AG10803 (cell line): Measurements from ENCODE around the gene SESN3.

ENCODE experiments used
- DNase-seq: peaks from one replicate; pipeline ENCODE4 v3.0.0; 2010; ENCODE audit warnings: low read depth
- H3K4me3 ChIP-seq: 2 replicates; pipeline ENCODE4 v1.5.1; 2011; ENCODE audit warnings: mild to moderate bottlenecking, low read length, control low read depth
- TF ChIP-seq, protein P1 (sequence below): conservative IDR thresholded peaks from 2 replicates; pipeline ENCODE4 v1.5.1; 2011; ENCODE audit warnings: mild to moderate bottlenecking, low read length, control low read depth, inconsistent platforms

SESN3 gene

DNA sequence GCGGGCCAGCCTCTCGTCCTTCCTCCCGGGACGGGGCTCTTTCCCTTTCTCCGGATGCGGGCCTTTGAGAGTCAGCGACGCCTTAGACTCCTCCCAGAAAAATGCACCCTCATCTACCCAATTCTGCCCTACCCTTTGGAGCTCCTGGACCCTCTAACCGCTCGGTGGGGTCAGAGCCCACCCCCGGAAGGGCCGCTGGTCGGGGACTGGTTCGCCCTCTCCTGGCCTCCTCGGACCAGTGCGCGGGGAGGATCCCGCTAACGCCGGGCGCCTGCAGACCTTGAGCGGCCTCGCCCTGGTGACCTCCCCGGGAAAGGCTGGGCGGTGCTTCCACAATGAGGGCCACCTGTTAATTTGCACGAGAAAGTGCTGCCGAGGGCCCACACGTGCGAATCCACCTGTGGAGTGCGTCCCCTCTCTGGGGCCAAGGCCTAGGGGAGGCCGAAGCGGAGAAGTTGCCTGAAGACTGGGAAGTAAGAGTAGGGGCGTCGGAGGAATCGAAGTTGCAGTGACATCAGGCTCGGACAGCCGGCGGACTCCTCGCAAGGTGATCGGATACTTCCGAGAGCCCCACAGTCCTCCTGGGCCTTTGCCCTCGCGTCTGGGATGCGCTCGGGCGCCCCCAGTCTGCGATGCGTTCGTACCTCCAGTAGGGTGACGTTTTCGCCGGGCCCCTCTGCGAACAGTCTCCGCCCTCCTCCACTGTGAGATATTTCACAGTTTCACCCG lies 79.9 kb downstream of the SESN3 start:
- H3K4me3 ChIP-seq = peak overlapping the region; percentile 70
- TF ChIP-seq, protein P1, sequence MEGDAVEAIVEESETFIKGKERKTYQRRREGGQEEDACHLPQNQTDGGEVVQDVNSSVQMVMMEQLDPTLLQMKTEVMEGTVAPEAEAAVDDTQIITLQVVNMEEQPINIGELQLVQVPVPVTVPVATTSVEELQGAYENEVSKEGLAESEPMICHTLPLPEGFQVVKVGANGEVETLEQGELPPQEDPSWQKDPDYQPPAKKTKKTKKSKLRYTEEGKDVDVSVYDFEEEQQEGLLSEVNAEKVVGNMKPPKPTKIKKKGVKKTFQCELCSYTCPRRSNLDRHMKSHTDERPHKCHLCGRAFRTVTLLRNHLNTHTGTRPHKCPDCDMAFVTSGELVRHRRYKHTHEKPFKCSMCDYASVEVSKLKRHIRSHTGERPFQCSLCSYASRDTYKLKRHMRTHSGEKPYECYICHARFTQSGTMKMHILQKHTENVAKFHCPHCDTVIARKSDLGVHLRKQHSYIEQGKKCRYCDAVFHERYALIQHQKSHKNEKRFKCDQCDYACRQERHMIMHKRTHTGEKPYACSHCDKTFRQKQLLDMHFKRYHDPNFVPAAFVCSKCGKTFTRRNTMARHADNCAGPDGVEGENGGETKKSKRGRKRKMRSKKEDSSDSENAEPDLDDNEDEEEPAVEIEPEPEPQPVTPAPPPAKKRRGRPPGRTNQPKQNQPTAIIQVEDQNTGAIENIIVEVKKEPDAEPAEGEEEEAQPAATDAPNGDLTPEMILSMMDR = peak; percentile 67
- peak; percentile 83 for DNase-seq

DNA sequence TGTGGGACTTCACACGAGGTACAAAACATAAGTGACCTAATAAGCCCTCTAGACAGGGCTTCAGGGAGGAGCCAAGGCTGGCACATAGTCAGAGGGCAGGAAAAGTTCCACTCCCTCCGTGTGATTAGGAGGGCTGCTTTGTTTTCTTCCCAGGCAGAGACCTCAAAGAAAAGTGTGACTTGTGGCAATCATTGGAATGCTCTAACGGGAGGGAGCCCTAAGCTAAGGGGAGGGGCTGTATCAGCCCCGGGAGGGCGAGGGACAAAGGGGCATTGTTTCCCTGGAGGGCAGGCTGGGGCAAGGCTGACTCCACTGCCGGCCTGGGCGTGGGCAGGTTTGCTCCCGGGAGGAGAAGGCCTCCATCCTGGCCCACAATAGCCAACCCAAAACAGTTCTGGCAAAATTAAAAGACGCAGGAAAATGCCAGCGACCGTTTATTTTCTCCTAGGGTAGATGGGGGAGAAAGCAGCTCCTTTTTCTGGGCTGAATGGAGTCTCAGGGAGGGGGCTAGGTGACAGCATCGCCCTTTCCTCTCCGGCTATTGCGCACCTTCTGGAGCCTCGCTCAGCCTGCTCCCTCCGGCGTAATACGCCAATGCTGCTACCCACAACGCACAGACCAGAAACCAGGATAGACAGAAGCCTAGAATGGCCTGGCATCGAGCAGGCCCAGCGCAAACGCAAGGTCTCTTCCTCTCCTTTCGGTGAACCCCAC lies 81.2 kb downstream of the SESN3 start:
- TF ChIP-seq, protein P1 = no peak
- DNase-seq = peak; percentile 31
- H3K4me3 ChIP-seq = no peak overlapping the region

DNA sequence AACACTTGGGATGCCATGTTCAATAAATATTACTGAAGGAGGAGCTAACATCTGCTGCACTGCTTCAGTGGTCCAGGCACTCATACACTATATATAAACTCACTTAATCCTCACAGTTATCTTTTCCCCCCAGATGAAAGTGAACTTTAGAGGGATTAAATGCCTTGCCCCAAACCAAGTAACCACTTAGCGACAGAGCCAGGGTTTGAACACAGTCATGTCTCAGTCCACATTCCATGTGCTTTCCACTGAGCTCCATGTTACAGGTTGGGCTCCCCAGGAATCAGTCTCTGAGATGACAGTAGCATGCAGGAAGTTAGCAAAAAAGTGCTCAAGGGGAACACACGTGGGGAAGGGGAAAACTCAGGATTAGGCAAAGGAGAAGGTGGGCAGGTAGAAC lies 82.1 kb downstream of the SESN3 start:
- H3K4me3 ChIP-seq = no peak overlapping the region
- TF ChIP-seq, protein P1 = no peak
- DNase-seq = no peak

DNA sequence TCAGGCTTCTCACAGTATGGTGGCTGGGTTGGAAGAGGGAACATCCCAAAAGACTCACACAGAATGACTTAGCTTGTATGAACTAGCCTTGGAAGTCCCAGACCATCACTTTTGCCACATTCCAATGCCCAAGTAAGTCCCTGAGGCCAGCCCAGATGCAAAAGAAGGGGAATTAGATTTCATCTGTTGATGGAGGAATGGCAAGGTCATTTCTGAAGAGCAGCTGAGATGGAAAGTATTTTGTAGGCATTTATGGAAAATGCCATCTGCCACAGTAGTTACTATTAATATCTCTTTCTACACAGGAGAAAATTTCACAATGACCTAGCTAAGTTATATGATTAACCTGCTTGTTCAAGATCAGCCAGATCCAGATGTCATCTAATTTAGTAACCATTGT lies 82.6 kb downstream of the SESN3 start:
- H3K4me3 ChIP-seq = no peak overlapping the region
- TF ChIP-seq, protein P1 = no peak
- peak; percentile 47 for DNase-seq

DNA sequence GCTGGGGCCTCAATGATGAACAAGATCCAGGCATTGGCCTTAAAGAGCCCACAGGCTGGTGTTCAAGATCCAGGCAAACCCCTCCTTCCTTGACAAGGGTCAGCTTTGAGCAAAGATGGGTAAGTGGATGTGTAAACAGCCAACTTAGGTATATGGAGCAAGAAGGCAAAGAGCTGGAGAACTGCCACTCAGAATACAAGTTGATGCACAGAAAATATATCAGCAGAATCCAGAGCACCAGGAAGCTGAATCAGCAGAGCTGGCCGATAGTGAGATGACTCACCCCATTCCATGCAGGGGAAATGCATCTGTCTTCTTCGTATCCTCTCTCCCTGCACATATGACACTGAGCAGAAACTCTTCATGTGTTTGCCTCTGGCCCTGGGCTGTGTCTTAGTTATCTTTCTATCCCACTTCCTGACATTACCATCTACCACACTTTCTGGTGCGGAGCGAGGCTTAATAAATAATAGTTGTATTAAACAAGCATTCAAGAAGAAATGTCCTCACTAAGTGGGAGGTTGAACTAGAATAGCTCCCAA lies 83.6 kb downstream of the SESN3 start:
- DNase-seq = peak; percentile 85
- TF ChIP-seq, protein P1 = no peak
- H3K4me3 ChIP-seq = no peak overlapping the region

DNA sequence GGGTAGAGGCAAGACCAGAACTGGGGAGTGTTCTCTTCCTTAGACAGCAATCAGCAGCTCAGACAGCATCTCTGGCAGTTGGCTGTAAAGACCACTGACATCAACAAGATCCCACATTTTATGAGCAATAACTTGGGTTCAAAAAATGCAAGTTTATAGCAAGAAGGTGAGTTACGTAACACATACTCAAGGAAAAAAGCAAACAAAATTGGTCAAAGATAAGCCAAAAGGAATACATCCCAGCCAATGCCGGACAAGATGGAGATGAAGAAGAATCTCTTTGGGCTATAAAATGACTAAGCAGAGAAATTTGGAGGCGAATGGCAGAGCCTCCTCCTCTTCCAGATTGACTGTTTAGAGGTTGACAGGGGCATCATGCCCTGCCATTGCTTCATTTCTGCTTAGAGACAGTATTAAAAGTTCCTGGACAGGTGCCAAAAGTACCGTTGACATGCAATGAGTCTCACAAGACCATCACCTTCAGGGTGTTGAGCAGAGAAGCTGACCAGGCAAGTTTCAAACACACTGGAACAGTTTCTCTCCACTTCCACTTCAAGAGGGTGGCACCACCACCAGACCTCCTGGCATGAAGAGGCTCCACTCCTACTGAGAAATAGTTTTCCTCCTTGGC lies 85.5 kb downstream of the SESN3 start:
- TF ChIP-seq, protein P1 = no peak
- no peak for DNase-seq
- H3K4me3 ChIP-seq = no peak overlapping the region
